Parathyroid adenoma (tissue), 2 donors: ENCODE results near the gene TRIM37.

Experiments used
- H2AFZ ChIP-seq: fragments of 300-600 bp; sonication (generic); one replicate; pipeline ENCODE4 v1.7.0; 2017; ENCODE audit warnings: antibody characterized with exemption, mild to moderate bottlenecking
- H3K27ac ChIP-seq: fragments of 300-600 bp; sonication (generic); one replicate; pipeline ENCODE4 v1.7.0; 2017
- H3K27me3 ChIP-seq: fragments of 300-600 bp; sonication (generic); one replicate; pipeline ENCODE4 v1.7.0; 2017; ENCODE audit warnings: low read length; ENCODE audit not compliant: control insufficient read depth, insufficient read depth
- H3K36me3 ChIP-seq: fragments of 300-600 bp; sonication (generic); one replicate; pipeline ENCODE4 v1.7.0; 2017; ENCODE audit warnings: low read length; ENCODE audit not compliant: control insufficient read depth, insufficient read depth
- H3K4me1 ChIP-seq: fragments of 300-600 bp; sonication (generic); one replicate; pipeline ENCODE4 v1.7.0; 2017; ENCODE audit warnings: control low read depth
- H3K4me2 ChIP-seq: fragments of 300-600 bp; sonication (generic); one replicate; pipeline ENCODE4 v1.7.0; 2017; ENCODE audit warnings: low read length
- H3K4me3 ChIP-seq: fragments of 300-600 bp; sonication (generic); one replicate; pipeline ENCODE4 v1.7.0; 2017; ENCODE audit warnings: low read depth, low read length
- H3K79me2 ChIP-seq: fragments of 300-600 bp; sonication (generic); one replicate; pipeline ENCODE4 v1.7.0; 2017; ENCODE audit warnings: control low read depth
- H3K9ac ChIP-seq: fragments of 300-600 bp; sonication (generic); one replicate; pipeline ENCODE4 v1.7.0; 2017; ENCODE audit warnings: mild to moderate bottlenecking
- H3K9me3 ChIP-seq: fragments of 300-600 bp; sonication (generic); one replicate; pipeline ENCODE4 v1.7.0; 2017; ENCODE audit warnings: low read length; ENCODE audit not compliant: control insufficient read depth
- TF ChIP-seq, protein P1 (sequence below): fragments of 300-600 bp; sonication (generic); IDR thresholded peaks from one replicate; pipeline ENCODE4 v1.7.0; 2017; ENCODE audit warnings: antibody characterized with exemption, mild to moderate bottlenecking
- donor health status: primary hyperparathyroidism.

TRIM37 gene

GRCh38 chr17:58991718-58992331 is 114.9 kb downstream of the TRIM37 start:
- Histone ChIP-seq H3K79me2 (no peaks in the 10 kb centered on the region), H3K4me1 (no peaks in the 10 kb centered on the region), H3K9ac (no peak overlapping the region), H3K9me3 (no peaks in the 10 kb centered on the region), H3K4me3 (no peak overlapping the region), H3K4me2 (no peak overlapping the region), H3K36me3 (no peaks in the 10 kb centered on the region), H3K27ac (no peak overlapping the region), H2AFZ (no peak overlapping the region), H3K27me3 (no peaks in the 10 kb centered on the region)
- TF ChIP-seq, protein P1, sequence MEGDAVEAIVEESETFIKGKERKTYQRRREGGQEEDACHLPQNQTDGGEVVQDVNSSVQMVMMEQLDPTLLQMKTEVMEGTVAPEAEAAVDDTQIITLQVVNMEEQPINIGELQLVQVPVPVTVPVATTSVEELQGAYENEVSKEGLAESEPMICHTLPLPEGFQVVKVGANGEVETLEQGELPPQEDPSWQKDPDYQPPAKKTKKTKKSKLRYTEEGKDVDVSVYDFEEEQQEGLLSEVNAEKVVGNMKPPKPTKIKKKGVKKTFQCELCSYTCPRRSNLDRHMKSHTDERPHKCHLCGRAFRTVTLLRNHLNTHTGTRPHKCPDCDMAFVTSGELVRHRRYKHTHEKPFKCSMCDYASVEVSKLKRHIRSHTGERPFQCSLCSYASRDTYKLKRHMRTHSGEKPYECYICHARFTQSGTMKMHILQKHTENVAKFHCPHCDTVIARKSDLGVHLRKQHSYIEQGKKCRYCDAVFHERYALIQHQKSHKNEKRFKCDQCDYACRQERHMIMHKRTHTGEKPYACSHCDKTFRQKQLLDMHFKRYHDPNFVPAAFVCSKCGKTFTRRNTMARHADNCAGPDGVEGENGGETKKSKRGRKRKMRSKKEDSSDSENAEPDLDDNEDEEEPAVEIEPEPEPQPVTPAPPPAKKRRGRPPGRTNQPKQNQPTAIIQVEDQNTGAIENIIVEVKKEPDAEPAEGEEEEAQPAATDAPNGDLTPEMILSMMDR: no peak

- H2AFZ ChIP-seq: no peak overlapping the region
- H3K27me3 ChIP-seq: no peaks in the 10 kb centered on the region
- H3K9me3 ChIP-seq: no peaks in the 10 kb centered on the region
- no peaks in the 10 kb centered on the region for H3K36me3 ChIP-seq
- H3K27ac ChIP-seq: no peak overlapping the region
- no peak overlapping the region for H3K4me3 ChIP-seq
- H3K79me2 ChIP-seq: no peaks in the 10 kb centered on the region
- no peak overlapping the region for H3K4me2 ChIP-seq
- TF ChIP-seq, protein P1: no peak
- no peaks in the 10 kb centered on the region for H3K4me1 ChIP-seq
- H3K9ac ChIP-seq: no peak overlapping the region
Observed at GRCh38 chr17:58989629-58990028, 117.1 kb downstream of the TRIM37 start.

GRCh38 chr17:58985971-58986370 is 120.7 kb downstream of the TRIM37 start:
- no peak overlapping the region for H3K9ac ChIP-seq
- TF ChIP-seq, protein P1: no peak
- H3K9me3 ChIP-seq: no peaks in the 10 kb centered on the region
- H3K27ac ChIP-seq: no peak overlapping the region
- H3K36me3 ChIP-seq: no peaks in the 10 kb centered on the region
- H2AFZ ChIP-seq: no peak overlapping the region
- H3K79me2 ChIP-seq: no peaks in the 10 kb centered on the region
- H3K27me3 ChIP-seq: no peaks in the 10 kb centered on the region
- no peak overlapping the region for H3K4me2 ChIP-seq
- H3K4me3 ChIP-seq: no peak overlapping the region
- H3K4me1 ChIP-seq: no peaks in the 10 kb centered on the region

- H3K4me3 ChIP-seq: no peak overlapping the region
- H3K79me2 ChIP-seq: no peaks in the 10 kb centered on the region
- no peak overlapping the region for H3K9ac ChIP-seq
- no peaks in the 10 kb centered on the region for H3K27me3 ChIP-seq
- TF ChIP-seq, protein P1: no peak
- no peaks in the 10 kb centered on the region for H3K4me1 ChIP-seq
- no peak overlapping the region for H2AFZ ChIP-seq
- no peaks in the 10 kb centered on the region for H3K9me3 ChIP-seq
- H3K4me2 ChIP-seq: no peak overlapping the region
- no peaks in the 10 kb centered on the region for H3K36me3 ChIP-seq
- H3K27ac ChIP-seq: no peak overlapping the region
Observed at GRCh38 chr17:58985367-58985766, 121.3 kb downstream of the TRIM37 start.

GRCh38 chr17:58982626-58983025 is 124.1 kb downstream of the TRIM37 start:
- no peak overlapping the region for H3K27ac ChIP-seq
- no peak overlapping the region for H3K4me2 ChIP-seq
- H3K4me1 ChIP-seq: no peaks in the 10 kb centered on the region
- H3K79me2 ChIP-seq: no peaks in the 10 kb centered on the region
- H3K9ac ChIP-seq: no peak overlapping the region
- TF ChIP-seq, protein P1: no peak
- no peak overlapping the region for H2AFZ ChIP-seq
- no peaks in the 10 kb centered on the region for H3K27me3 ChIP-seq
- no peak overlapping the region for H3K4me3 ChIP-seq
- no peaks in the 10 kb centered on the region for H3K36me3 ChIP-seq
- H3K9me3 ChIP-seq: no peaks in the 10 kb centered on the region
